Ovary (tissue), 9 donors: ENCODE measurements around the gene ACTR8. TPM values are rescaled to one million over a fixed set of nuclear protein-coding genes. Genes with fewer than 3 reads are reported as not detected.
A peak's percentile ranks its signal among the peaks of the same experiment; 100 is the strongest.

Experiments
- DNase-seq, 5 donors: peaks; one replicate each; pipeline ENCODE4 v3.0.0-alpha.2; 2019 to 2020
- H3K27ac ChIP-seq, 2 donors: fragments of 200-600 bp; one replicate each; pipeline versions ENCODE4 v1.5.1 to v1.8.0; 2019 to 2022
- H3K27me3 ChIP-seq: fragments of 200-600 bp; one replicate; pipeline ENCODE4 v1.8.0; 2022
- H3K36me3 ChIP-seq: fragments of 200-600 bp; sonication (generic); one replicate; pipeline ENCODE4 v1.5.1; 2019
- H3K4me1 ChIP-seq: one replicate; pipeline ENCODE4 v1.8.1; 2013; ENCODE audit warnings: mild to moderate bottlenecking, moderate library complexity; ENCODE audit not compliant: insufficient read depth
- H3K4me3 ChIP-seq: fragments of 200-600 bp; sonication (generic); one replicate; pipeline ENCODE4 v1.5.1; 2017
- H3K9me3 ChIP-seq, 2 donors: fragments of 200-600 bp in 1 of 2; sonication (generic) in 1 of 2; one replicate each; pipeline versions ENCODE4 v1.5.1 to v1.8.1; 2013 to 2019; ENCODE audit warnings: mild to moderate bottlenecking in 1 of 2, moderate library complexity in 1 of 2
- EP300 ChIP-seq: sonication (generic); formaldehyde crosslinking; IDR thresholded peaks from one replicate; pipeline ENCODE4 v1.6.1; 2017; ENCODE audit warnings: antibody characterized with exemption
- POLR2A ChIP-seq: fragments of 450-650 bp; IDR thresholded peaks from one replicate; pipeline ENCODE4 v1.6.1; 2017; ENCODE audit warnings: antibody characterized with exemption, mild to moderate bottlenecking, moderate library complexity
- WGBS, 3 donors: extraction: QIAGEN DNeasy Blood & Tissue Kit in 1 of 3; methylation state at CpG; one replicate each; pipeline versions ENCODE4 v1.1.5 to v1.1.7; 2013 to 2017; 5-methylcytosine and 5-hydroxymethylcytosine counted together
- intact Hi-C, 4 donors: fragments of 100-400 bp; cut with DNase I; formaldehyde crosslinking; loops; one replicate each; pipeline versions ENCODE4 v1.11.0 to v1.15.1; 2022 to 2023
- polyA plus RNA-seq, 2 donors: library from polyadenylated mRNA; stranded (reverse); fragments of 200-250 nt in 1 of 2; fragments of 350-450 nt in 1 of 2; fragmentation: Illumina TruSeq in 1 of 2; extraction: RNeasy Lipid Tissue Mini Kit (QIAGEN cat#74804) in 1 of 2; gene quantifications; one replicate each; pipeline ENCODE4 v1.2.3, GENCODE V29; 2013 to 2014
- total RNA-seq, 7 donors: library from RNA; depleted of rRNA in 2 of 7; stranded (reverse); fragments of >200 nt in 2 of 7; fragmentation: NEBNext Ultra II Directional in 3 of 7; extraction: Animal tissue kit (Norgen Biotek cat#: 25700) in 3 of 7; gene quantifications; one replicate each; pipeline versions ENCODE4 v1.1.0 to v1.2.4, GENCODE V29; 2016 to 2023
- TF ChIP-seq, protein P1 (sequence below), 3 donors: fragments of 450-650 bp in 2 of 3; fragments of 200-600 bp in 1 of 3; IDR thresholded peaks; one replicate each; pipeline versions ENCODE4 v1.5.1 to v1.8.0; 2016 to 2022; ENCODE audit warnings: antibody characterized with exemption in 3 of 3, mild to moderate bottlenecking in 1 of 3
- donor health status: DM: no; HTN: no; CAD: no; lungs with moderate emphysema.
- donor health status: DM: no; HTN: no; CAD: no.
- donor health status: Bipolar disorder and iron deficiency.
- donor health status: DM: yes; HTN: yes; CAD: no.
- donor health status: DM: no; HTN: no; CAD: no.
- donor health status: DM: yes; HTN: yes; CAD: no.

The ACTR8 gene
- total and polyA plus RNA-seq, 9 donors = 9.1 to 34.5 (median 20.6) TPM

DNA sequence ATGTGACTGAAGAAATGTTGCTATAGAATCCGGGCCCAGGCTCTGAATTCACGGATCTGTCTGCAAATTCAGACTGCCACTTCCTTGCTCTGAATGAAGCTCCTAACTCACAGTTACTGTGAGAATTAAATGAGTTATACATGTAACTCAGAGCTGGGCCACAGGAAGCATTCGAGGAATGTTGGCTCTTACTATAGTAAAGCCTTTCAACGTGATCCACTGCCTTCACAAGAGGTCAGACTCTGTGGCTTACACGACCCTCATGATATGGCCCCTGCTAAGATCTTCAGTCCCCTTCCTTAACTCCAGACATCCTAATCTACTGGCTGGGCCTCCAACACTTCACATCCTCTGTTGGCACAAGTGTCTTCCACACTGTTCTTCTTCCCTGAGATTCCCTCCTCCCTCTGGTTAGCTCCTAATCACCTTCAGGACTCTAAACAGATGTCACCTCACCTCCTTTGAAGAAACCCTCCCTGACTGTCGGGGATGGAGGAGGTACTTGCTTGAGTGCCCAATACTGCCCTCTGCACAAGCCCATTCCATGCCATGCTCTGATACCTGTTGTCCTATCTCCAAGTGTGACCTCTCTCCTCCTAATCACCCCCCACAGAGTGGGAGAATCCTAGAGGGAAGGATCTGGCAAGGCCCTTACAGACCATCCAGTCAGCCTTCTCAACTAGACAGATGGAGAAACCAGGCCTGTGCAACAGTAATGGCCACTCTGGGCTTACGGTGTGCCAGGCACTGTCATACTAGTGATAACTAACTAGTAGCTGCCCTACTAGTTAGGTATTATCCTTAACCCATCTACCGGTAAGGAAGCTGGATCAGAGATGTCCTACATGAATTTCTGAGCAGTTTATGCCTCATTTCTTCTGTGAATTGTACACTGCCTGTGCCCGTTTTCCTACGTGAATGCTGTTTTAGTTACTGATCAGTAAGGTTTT is 1.3 kb downstream of the ACTR8 start:
- Histone ChIP-seq H3K9me3 (no peaks in the 10 kb centered on the region), H3K27ac (no peak overlapping the region), H3K4me1 (peaks cover 9% of the 10 kb centered on the region), H3K36me3 (no peaks in the 10 kb centered on the region), H3K27me3 (no peaks in the 10 kb centered on the region), H3K4me3 (peak overlapping the region; percentile 98)
- 45 to 53% (median 51%) methylated on average over 10 of the region's 10 CpGs for WGBS, 3 donors
- TF ChIP-seq EP300 = no peak
- TF ChIP-seq, protein P1, sequence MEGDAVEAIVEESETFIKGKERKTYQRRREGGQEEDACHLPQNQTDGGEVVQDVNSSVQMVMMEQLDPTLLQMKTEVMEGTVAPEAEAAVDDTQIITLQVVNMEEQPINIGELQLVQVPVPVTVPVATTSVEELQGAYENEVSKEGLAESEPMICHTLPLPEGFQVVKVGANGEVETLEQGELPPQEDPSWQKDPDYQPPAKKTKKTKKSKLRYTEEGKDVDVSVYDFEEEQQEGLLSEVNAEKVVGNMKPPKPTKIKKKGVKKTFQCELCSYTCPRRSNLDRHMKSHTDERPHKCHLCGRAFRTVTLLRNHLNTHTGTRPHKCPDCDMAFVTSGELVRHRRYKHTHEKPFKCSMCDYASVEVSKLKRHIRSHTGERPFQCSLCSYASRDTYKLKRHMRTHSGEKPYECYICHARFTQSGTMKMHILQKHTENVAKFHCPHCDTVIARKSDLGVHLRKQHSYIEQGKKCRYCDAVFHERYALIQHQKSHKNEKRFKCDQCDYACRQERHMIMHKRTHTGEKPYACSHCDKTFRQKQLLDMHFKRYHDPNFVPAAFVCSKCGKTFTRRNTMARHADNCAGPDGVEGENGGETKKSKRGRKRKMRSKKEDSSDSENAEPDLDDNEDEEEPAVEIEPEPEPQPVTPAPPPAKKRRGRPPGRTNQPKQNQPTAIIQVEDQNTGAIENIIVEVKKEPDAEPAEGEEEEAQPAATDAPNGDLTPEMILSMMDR (IDR thresholded peaks at IDR 0.05) = no peak
- TF ChIP-seq POLR2A = no peak
- DNase-seq = no peak
- intact Hi-C loops = no loop called here

DNA sequence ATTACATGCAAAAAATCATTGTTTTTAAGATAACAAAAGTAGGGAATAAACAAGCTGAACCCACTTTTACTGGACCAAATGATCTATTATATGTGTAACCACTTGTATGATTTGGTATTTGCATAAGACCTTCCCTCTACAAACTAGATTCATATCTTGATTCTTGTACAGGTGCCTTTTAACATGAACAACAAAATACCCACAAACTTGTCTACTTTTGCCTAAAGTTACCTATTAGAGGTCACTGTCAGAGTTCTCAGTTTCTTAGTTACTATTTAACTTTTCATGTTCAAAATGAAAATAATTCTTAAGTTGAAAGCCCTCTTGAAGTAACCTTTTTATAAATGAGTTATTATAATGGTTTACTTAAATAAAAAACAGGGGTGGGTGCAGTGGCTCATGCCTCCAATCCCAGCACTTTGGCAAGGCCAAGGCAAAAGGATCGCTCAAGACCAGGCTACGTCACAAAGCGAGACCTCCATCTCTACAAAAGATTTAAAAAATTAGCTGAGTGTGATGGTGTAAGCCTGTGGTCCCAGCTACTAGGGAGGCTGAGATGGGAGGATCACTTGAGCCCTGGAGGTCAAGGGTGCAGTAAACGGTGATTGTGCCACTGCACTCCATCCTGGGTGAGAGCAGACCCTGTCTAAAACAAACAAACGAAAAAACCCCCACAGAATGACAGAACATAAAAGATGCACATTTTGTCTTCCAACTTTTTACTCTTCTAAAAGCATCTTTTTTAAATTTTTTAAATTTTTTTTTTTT is 16.0 kb downstream of the ACTR8 start:
- no peaks in the 10 kb centered on the region for H3K27me3 ChIP-seq
- H3K27ac ChIP-seq = no peak overlapping the region
- no peaks in the 10 kb centered on the region for H3K4me1 ChIP-seq
- TF ChIP-seq EP300 (no peak), POLR2A (no peak)
- TF ChIP-seq, protein P1 (IDR thresholded peaks at IDR 0.05) = no peak
- DNase-seq = no peak
- intact Hi-C loops = no loop called here
- H3K4me3 ChIP-seq = no peak overlapping the region
- no peaks in the 10 kb centered on the region for H3K36me3 ChIP-seq
- no peaks in the 10 kb centered on the region for H3K9me3 ChIP-seq
- 85 to 90% (median 88%) methylated on average over 5 of the region's 5 CpGs for WGBS, 3 donors

DNA sequence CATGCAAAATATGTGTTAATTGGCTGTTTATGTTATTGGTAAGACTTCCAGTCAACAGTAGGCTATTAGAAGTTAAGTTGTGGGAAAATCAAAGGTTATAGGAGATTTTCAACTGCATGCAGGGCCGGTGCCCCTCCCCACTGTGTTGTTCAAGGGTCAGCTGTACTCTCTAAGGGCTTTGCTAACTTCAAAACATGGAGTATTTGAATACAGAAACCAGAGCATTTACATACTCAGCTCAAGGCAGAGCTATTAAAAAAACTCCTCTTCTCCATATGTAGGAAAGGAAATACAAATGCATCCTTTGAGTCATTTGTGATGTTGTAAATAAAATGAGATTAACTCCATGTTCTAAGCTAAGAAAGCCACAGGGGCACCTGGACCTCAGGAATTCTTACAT is 18.8 kb downstream of the ACTR8 start:
- intact Hi-C loops = no loop called here
- H3K36me3 ChIP-seq = no peaks in the 10 kb centered on the region
- TF ChIP-seq, protein P1 (IDR thresholded peaks at IDR 0.05) = no peak
- TF ChIP-seq POLR2A (no peak), EP300 (no peak)

DNA sequence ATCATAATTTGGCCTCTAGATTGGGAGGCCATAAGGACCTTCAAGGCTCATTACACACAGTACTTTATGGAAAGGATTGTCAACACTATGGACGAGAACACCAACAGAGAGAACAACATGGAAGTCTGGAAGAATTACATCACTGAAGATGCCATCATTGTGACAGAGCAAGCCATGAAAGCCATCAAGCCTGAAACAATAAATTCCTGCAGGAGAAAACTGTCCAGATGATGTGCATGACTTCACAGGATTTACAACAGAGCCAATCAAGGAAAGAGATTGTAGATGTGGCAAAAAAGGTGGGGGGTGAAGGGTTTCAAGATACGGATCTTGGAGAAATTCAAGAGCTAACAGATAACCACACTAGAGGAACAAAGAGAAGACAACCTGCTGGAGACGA is 19.7 kb downstream of the ACTR8 start:
- intact Hi-C loops = no loop called here
- WGBS, 3 donors = 92 to 95% (median 93%) methylated on average over 3 of the region's 3 CpGs
- Histone ChIP-seq H3K27ac (no peak overlapping the region), H3K4me1 (no peaks in the 10 kb centered on the region), H3K36me3 (no peaks in the 10 kb centered on the region), H3K9me3 (no peaks in the 10 kb centered on the region), H3K4me3 (no peak overlapping the region), H3K27me3 (no peaks in the 10 kb centered on the region)
- DNase-seq = no peak
- TF ChIP-seq EP300 (no peak), POLR2A (no peak)
- TF ChIP-seq, protein P1 (IDR thresholded peaks at IDR 0.05) = no peak

More for the DNA sequence above, 18.8 kb downstream of the ACTR8 start:
- no peaks in the 10 kb centered on the region for H3K27me3 ChIP-seq
- H3K27ac ChIP-seq = no peak overlapping the region
- H3K4me3 ChIP-seq = no peak overlapping the region
- no peaks in the 10 kb centered on the region for H3K9me3 ChIP-seq
- WGBS, 3 donors = 88 to 90% (median 88%) methylated on average over 1 of the region's 1 CpG
- DNase-seq = no peak
- H3K4me1 ChIP-seq = no peaks in the 10 kb centered on the region
